ENCODE data around the gene SERINC5.

Gene SERINC5

DNA sequence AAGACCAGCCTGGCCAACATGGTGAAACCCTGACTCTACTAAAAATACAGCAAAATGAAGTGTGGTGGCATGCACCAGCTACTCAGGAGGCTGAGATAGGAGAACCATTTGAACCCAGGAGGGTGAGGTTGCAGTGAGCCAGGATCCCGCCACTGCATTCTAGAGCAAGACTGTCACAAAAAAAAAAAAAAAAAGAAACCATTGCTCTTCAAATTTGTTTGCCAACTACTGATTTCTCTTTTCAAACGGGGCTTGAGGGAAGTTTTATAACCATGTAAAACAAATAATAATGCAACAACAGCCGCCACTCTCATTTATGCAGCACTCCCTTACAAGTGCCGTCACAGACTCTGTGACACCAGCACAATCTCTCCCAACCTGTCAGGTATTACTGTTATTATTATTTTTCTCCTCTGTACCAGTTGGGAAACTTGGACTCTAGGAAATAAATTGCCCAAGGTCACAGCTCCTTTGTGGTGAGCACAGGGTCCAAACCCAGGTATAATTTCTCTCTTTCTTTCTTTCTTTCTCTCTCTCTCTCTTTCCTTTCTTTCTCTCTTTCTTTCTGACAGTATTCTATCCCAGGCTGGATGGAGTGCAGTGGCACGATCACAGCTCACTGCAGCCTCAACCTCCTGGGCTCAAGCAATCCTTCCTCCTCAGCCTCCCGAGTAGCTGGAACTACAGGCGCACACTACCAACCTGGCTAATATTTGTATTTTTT, 25.4 kb downstream of the SERINC5 start:
- 0 out of 2 replicates have a peak, but pooled peaks cover 3% of the 10 kb centered on the region for H3K36me3 ChIP-seq (ENCODE audit: insufficient read depth, low read length)
- H3K4me3 ChIP-seq = no peak overlapping the region
- H3K27ac ChIP-seq = no peak overlapping the region
- DNase-seq (ENCODE audit: low read depth, low spot score) = no peak
- TF ChIP-seq POLR2AphosphoS5 (IDR thresholded peaks at IDR 0.05; ENCODE audit: borderline replicate concordance, low read depth, low read length) (no peak), FOXP2 (optimal IDR thresholded peaks at IDR 0.05; ENCODE audit: control extremely low read depth, extremely low read length, insufficient read depth) (no peak), EZH2 (IDR thresholded peaks at IDR 0.05) (no peak)
- no peak overlapping the region for H3K9ac ChIP-seq (ENCODE audit: insufficient read length)
- H3K9me3 ChIP-seq (ENCODE audit: low read depth, low read length) = peaks cover 4% of the 10 kb centered on the region; the same call in 1 of the 2 replicates

DNA sequence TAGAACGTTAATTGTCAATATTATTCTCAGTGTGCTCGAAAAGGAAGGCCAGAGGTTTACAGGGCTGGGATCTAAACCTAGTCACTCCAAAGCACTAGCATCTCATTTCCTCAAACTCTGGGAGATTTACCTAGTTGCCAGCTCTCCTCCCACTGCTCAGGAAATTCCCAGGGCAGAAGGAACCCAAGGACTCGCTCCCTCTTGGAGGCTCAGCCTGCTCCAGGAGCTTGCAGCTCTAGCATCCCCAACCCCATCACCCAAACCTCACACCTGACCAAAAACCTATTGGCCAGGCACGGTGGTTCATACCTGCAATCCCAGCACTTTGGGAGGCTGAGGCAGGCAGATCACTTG, 26.0 kb downstream of the SERINC5 start:
- H3K4me3 ChIP-seq = no peak overlapping the region
- H3K9ac ChIP-seq (ENCODE audit: insufficient read length) = no peak overlapping the region
- peaks cover 3% of the 10 kb centered on the region; the same call in 1 of the 2 replicates for H3K9me3 ChIP-seq (ENCODE audit: low read depth, low read length)
- no peaks in the 10 kb centered on the region for H3K36me3 ChIP-seq (ENCODE audit: insufficient read depth, low read length)
- no peak overlapping the region for H3K27ac ChIP-seq
- DNase-seq (ENCODE audit: low read depth, low spot score) = no peak
- TF ChIP-seq FOXP2 (optimal IDR thresholded peaks at IDR 0.05; ENCODE audit: control extremely low read depth, extremely low read length, insufficient read depth) (no peak), EZH2 (IDR thresholded peaks at IDR 0.05) (no peak), POLR2AphosphoS5 (IDR thresholded peaks at IDR 0.05; ENCODE audit: borderline replicate concordance, low read depth, low read length) (no peak)

DNA sequence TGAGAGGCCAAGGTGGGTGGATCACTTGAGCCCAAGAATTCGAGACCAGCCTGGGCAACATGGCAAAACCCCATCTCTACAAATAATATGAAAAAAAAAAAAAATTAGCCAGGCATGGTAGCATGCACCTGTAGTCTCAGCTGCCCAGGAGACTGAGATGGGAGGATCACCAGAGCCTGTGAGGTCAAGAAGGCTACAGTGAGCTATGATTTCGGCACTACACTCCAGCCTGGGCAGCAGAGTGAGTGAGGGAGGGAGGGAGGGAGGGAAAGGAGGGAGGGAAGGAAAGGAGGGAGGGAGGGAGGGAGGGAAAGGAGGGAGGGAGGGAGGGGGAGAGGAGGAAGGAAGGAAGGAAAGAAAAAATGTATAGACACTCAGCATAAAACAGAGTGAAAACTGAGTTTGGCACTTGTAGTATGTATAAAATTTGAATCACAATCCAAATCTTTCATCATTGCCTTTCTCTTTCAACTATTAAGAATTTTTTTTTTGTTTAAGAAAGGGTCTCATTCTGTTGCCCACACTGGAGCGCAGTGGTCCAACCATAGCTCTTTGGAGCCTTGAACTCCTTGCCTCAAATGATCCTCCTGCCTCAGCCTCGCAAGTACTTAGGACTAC, 27.8 kb downstream of the SERINC5 start:
- no peaks in the 10 kb centered on the region for H3K36me3 ChIP-seq (ENCODE audit: insufficient read depth, low read length)
- no peak overlapping the region for H3K4me3 ChIP-seq
- H3K9me3 ChIP-seq (ENCODE audit: low read depth, low read length) = no peaks in the 10 kb centered on the region
- no peak for TF ChIP-seq POLR2AphosphoS5 (IDR thresholded peaks at IDR 0.05; ENCODE audit: borderline replicate concordance, low read depth, low read length)
- no peak for TF ChIP-seq EZH2 (IDR thresholded peaks at IDR 0.05)
- no peak for TF ChIP-seq FOXP2 (optimal IDR thresholded peaks at IDR 0.05; ENCODE audit: control extremely low read depth, extremely low read length, insufficient read depth)
- H3K9ac ChIP-seq (ENCODE audit: insufficient read length) = no peak overlapping the region
- DNase-seq (ENCODE audit: low read depth, low spot score) = no peak
- H3K27ac ChIP-seq = no peak overlapping the region

DNA sequence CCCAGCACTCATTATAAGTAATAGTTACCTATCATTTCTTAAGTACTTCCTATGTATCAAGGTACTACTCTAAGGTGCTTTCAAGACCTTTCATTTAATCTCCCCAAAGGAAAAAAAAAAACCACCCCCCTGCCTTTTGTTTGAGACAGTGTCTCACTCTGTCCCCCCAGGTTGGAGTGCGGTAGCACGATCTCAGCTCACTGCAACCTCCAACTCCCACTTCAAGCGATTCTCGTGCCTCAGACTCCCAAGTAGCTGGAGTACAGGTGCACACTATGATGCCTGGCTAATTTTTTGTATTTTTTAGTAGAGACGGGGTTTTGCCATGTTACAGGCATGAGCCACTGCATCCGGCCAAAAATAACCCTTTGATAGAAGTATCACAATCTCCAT, 29.9 kb downstream of the SERINC5 start:
- Histone ChIP-seq H3K36me3 (ENCODE audit: insufficient read depth, low read length) (no peaks in the 10 kb centered on the region), H3K9me3 (ENCODE audit: low read depth, low read length) (no peaks in the 10 kb centered on the region), H3K9ac (ENCODE audit: insufficient read length) (no peak overlapping the region), H3K27ac (no peak overlapping the region), H3K4me3 (no peak overlapping the region)
- TF ChIP-seq POLR2AphosphoS5 (IDR thresholded peaks at IDR 0.05; ENCODE audit: borderline replicate concordance, low read depth, low read length) (no peak), EZH2 (IDR thresholded peaks at IDR 0.05) (no peak), FOXP2 (optimal IDR thresholded peaks at IDR 0.05; ENCODE audit: control extremely low read depth, extremely low read length, insufficient read depth) (no peak)
- no peak for DNase-seq (ENCODE audit: low read depth, low spot score)

DNA sequence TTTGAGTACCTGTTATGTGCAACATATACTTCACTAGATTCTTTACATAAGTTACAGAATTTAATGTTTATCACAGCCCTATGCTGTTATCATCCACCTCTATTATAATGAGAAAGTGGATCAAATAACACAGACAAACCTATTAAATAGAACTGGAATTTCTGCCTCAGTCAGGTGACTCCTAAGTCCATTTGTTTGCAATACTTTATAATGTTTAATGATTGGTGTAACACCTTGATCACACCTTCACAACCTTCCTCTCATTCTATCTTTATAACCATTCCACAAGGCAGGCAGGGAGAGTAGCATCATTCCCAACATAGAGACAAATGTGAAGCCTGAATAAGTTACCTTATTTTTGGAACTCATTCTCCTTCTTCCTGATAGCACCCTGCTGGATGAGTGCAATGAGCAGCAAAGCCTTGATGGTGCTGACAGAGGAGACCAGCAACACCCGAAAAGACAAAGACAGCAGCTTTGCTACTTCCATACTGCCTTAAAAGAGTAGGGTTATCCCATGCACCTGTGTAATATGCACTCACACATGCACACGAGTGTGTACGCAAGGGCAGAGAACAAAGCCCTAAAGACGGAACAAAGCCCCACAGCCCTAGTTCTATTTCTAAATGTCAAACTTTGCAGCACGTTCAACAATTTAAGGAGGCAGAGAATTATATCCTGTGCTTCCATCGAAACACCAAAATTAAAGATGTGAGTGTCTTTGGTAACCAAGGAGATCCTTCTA, 30.5 kb downstream of the SERINC5 start:
- H3K27ac ChIP-seq = no peak overlapping the region
- H3K9me3 ChIP-seq (ENCODE audit: low read depth, low read length) = no peaks in the 10 kb centered on the region
- DNase-seq (ENCODE audit: low read depth, low spot score) = no peak
- H3K9ac ChIP-seq (ENCODE audit: insufficient read length) = no peak overlapping the region
- H3K4me3 ChIP-seq = no peak overlapping the region
- TF ChIP-seq FOXP2 (optimal IDR thresholded peaks at IDR 0.05; ENCODE audit: control extremely low read depth, extremely low read length, insufficient read depth) (no peak), POLR2AphosphoS5 (IDR thresholded peaks at IDR 0.05; ENCODE audit: borderline replicate concordance, low read depth, low read length) (no peak), EZH2 (IDR thresholded peaks at IDR 0.05) (no peak)
- no peaks in the 10 kb centered on the region for H3K36me3 ChIP-seq (ENCODE audit: insufficient read depth, low read length)

DNA sequence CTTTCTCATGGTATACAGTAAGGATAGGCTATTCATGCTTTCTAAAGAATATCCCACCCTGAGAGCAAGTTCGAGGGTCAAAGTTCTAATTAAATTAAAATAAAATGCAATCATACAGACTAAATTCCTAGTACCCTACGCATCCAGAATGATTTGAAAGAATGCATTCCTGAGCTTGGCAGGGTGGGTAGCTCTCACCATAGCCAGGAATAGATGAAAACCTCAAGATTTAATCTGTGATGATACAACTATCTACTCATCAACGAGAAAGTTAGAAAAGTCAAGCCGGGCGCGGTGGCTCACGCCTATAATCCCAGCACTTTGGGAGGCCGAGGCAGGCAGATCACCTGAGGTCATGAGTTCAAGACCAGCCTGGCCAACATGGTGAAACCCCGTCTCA, 32.3 kb downstream of the SERINC5 start:
- no peak for DNase-seq (ENCODE audit: low read depth, low spot score)
- TF ChIP-seq FOXP2 (optimal IDR thresholded peaks at IDR 0.05; ENCODE audit: control extremely low read depth, extremely low read length, insufficient read depth) (no peak), POLR2AphosphoS5 (IDR thresholded peaks at IDR 0.05; ENCODE audit: borderline replicate concordance, low read depth, low read length) (no peak), EZH2 (IDR thresholded peaks at IDR 0.05) (no peak)
- no peaks in the 10 kb centered on the region for H3K36me3 ChIP-seq (ENCODE audit: insufficient read depth, low read length)
- H3K9ac ChIP-seq (ENCODE audit: insufficient read length) = no peak overlapping the region
- no peaks in the 10 kb centered on the region for H3K9me3 ChIP-seq (ENCODE audit: low read depth, low read length)
- H3K27ac ChIP-seq = no peak overlapping the region
- H3K4me3 ChIP-seq = no peak overlapping the region

DNA sequence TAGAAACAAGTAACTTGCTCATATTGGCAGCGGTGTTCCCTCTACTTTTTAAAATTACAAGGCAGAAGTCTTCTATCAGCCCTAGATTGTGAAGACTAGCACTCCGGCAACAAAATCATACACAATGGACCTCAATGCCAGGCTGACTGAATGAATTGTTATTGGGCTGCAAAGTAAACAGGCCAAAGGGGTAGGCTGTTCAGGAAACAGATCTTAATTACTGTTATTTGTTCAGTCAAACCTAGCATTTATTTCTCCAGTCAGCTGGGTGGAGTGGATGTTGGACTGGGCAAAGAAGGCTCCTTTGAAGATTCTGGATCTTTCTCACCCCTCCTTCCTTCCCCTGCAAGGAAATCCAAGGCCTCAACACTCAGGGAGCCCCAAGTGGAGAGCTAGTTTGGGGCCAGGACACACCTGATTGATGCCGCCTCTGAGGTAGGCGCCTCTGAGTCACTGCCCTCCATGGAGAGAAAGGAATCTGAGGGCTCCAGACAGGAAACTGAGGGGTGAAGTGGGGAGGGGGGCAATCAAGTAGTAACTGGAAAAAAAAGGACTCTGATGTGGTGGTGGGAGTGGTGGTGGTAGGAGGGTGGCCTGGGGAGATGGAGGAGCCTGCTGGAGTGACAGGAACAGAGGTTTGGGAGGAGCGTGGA, 35.5 kb downstream of the SERINC5 start:
- no peak overlapping the region for H3K27ac ChIP-seq
- DNase-seq (ENCODE audit: low read depth, low spot score) = no peak

DNA sequence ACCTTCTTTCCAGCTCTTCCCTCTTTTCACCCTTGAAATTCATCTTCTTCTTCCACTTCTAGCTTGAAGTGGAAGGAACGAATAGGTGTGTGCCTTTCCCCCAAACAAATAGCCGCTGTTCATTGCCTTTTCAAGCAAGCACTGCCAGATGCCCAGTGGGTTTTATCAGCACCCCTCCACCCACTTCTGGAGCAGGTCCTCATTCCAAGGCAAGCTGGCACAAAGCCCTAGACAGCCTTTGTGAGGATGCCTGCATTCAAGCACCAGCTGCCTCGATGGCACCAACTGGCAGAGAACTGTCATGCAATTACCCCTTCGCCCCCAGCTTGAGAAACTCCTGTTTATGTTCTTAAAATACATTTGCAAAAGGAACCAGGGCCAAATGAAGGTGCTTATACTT, 36.5 kb downstream of the SERINC5 start:
- no peaks in the 10 kb centered on the region for H3K9me3 ChIP-seq (ENCODE audit: low read depth, low read length)
- H3K4me3 ChIP-seq = no peak overlapping the region
- no peak overlapping the region for H3K27ac ChIP-seq
- DNase-seq (ENCODE audit: low read depth, low spot score) = no peak
- H3K36me3 ChIP-seq (ENCODE audit: insufficient read depth, low read length) = no peaks in the 10 kb centered on the region
- no peak for TF ChIP-seq EZH2 (IDR thresholded peaks at IDR 0.05)
- no peak for TF ChIP-seq POLR2AphosphoS5 (IDR thresholded peaks at IDR 0.05; ENCODE audit: borderline replicate concordance, low read depth, low read length)
- TF ChIP-seq FOXP2 (optimal IDR thresholded peaks at IDR 0.05; ENCODE audit: control extremely low read depth, extremely low read length, insufficient read depth) = no peak
- no peak overlapping the region for H3K9ac ChIP-seq (ENCODE audit: insufficient read length)

More for the DNA sequence above, 35.5 kb downstream of the SERINC5 start:
- no peak for TF ChIP-seq FOXP2 (optimal IDR thresholded peaks at IDR 0.05; ENCODE audit: control extremely low read depth, extremely low read length, insufficient read depth)
- TF ChIP-seq EZH2 (IDR thresholded peaks at IDR 0.05) = no peak
- no peak for TF ChIP-seq POLR2AphosphoS5 (IDR thresholded peaks at IDR 0.05; ENCODE audit: borderline replicate concordance, low read depth, low read length)
- H3K36me3 ChIP-seq (ENCODE audit: insufficient read depth, low read length) = no peaks in the 10 kb centered on the region
- no peak overlapping the region for H3K4me3 ChIP-seq
- H3K9ac ChIP-seq (ENCODE audit: insufficient read length) = no peak overlapping the region
- H3K9me3 ChIP-seq (ENCODE audit: low read depth, low read length) = no peaks in the 10 kb centered on the region
